Peyer's patch (tissue), 4 donors: Measurements from ENCODE around the gene ADAT1.

Experiments
- POLR2A ChIP-seq, 2 donors: fragments of 450-650 bp; IDR thresholded peaks; one replicate each; pipeline ENCODE4 v1.5.1; 2017; ENCODE audit warnings: antibody characterized with exemption in 2 of 2, mild to moderate bottlenecking in 2 of 2, moderate library complexity in 2 of 2
- TF ChIP-seq, protein P1 (sequence below), 6 experiments: fragments of 450-650 bp in 4 of 6; fragments of 200-600 bp in 2 of 6; sonication (generic) in 1 of 6; IDR thresholded peaks; one replicate each; pipeline ENCODE4 v1.5.1; 2017 to 2019; ENCODE audit warnings: antibody characterized with exemption in 6 of 6, mild to moderate bottlenecking in 3 of 6, moderate library complexity in 1 of 6

DNA sequence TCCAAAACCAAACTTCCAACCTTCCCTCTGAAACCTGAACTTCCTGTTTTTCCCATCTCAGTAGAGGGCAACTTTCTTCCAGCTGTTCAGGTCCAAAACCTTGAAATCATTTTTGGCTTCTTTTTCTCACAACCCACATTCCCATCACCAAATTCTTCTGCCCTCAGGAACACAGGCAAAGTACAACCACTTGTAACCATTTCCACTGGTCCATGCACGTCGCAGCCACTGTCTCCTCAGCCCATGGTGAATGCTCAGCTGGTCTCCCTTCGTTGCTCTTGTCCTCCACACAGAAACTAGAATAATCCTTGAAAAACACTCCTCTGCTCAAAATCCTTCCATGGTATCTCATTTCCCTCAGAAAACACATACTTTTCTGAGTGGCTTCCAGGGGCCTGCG lies 3.7 kb upstream of the ADAT1 start:
- TF ChIP-seq, protein P1, sequence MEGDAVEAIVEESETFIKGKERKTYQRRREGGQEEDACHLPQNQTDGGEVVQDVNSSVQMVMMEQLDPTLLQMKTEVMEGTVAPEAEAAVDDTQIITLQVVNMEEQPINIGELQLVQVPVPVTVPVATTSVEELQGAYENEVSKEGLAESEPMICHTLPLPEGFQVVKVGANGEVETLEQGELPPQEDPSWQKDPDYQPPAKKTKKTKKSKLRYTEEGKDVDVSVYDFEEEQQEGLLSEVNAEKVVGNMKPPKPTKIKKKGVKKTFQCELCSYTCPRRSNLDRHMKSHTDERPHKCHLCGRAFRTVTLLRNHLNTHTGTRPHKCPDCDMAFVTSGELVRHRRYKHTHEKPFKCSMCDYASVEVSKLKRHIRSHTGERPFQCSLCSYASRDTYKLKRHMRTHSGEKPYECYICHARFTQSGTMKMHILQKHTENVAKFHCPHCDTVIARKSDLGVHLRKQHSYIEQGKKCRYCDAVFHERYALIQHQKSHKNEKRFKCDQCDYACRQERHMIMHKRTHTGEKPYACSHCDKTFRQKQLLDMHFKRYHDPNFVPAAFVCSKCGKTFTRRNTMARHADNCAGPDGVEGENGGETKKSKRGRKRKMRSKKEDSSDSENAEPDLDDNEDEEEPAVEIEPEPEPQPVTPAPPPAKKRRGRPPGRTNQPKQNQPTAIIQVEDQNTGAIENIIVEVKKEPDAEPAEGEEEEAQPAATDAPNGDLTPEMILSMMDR (IDR thresholded peaks at IDR 0.05): no peak
- no peak for TF ChIP-seq POLR2A (IDR thresholded peaks at IDR 0.05)
